K562 (cell line): Measurements from ENCODE around the gene OSCP1. TPM values are rescaled to one million over a fixed set of nuclear protein-coding genes. Genes with fewer than 3 reads are reported as not detected.

Source experiments
- ELF4 ChIP-seq: fragments of 450-650 bp; formaldehyde crosslinking; IDR thresholded peaks from 2 replicates; pipeline ENCODE4 v1.4.0; 2022; ENCODE audit warnings: missing genetic modification characterization
- ETV6 ChIP-seq, 3 experiments: fragments of 150-350 bp in 1 of 3; sonication (generic) in 1 of 3; formaldehyde crosslinking in 1 of 3; IDR thresholded peaks; 2 replicates each; pipeline versions ENCODE4 v1.6.1 to v1.8.0; 2014 to 2022; ENCODE audit warnings: borderline replicate concordance in 2 of 3, low read depth in 2 of 3, antibody characterized with exemption in 1 of 3, low read length in 1 of 3, mild to moderate bottlenecking in 1 of 3, missing genetic modification reagents in 1 of 3
- FOXA3 ChIP-seq, 2 experiments: fragments of 450-650 bp in 1 of 2; sonication (generic) in 1 of 2; formaldehyde crosslinking; IDR thresholded peaks in 1 of 2; conservative IDR thresholded peaks in 1 of 2; 2 replicates each; pipeline versions ENCODE4 v1.4.0 to v1.8.0; 2020 to 2022; ENCODE audit warnings: mild to moderate bottlenecking in 2 of 2, missing genetic modification reagents in 1 of 2
- HNRNPUL1 ChIP-seq: fragments of 200-400 bp; formaldehyde crosslinking; IDR thresholded peaks from 2 replicates; pipeline ENCODE4 v1.6.1; 2017; ENCODE audit warnings: low read length
- NCOA2 ChIP-seq, 2 experiments: fragments of 450-650 bp; IDR thresholded peaks; 2 replicates each; pipeline ENCODE4 v1.6.1; 2018; ENCODE audit warnings: mild to moderate bottlenecking in 2 of 2, moderate library complexity in 1 of 2; ENCODE audit not compliant: partially characterized antibody in 2 of 2
- NFE2 ChIP-seq: IDR thresholded peaks from 2 replicates; pipeline ENCODE4 v1.6.1; 2014; ENCODE audit warnings: antibody characterized with exemption, low read depth
- SNAPC5 ChIP-seq: fragments of 250-450 bp; sonication (Bioruptor Pico); IDR thresholded peaks from 2 replicates; pipeline ENCODE4 v1.8.0; 2021; ENCODE audit warnings: moderate library complexity, mild to moderate bottlenecking, inconsistent platforms
- SNRNP70 ChIP-seq: fragments of 200-400 bp; formaldehyde crosslinking; optimal IDR thresholded peaks from 2 replicates; pipeline ENCODE3; 2017; ENCODE audit warnings: low read depth, low read length
- SREBF1 ChIP-seq: fragments of 150-350 bp; IDR thresholded peaks from 2 replicates; pipeline ENCODE4 v1.6.1; 2014; ENCODE audit warnings: antibody characterized with exemption, low read depth, low read length, borderline replicate concordance
- TFE3 ChIP-seq: fragments of 450-650 bp; formaldehyde crosslinking; IDR thresholded peaks from 2 replicates; pipeline ENCODE4 v1.4.0; 2020; ENCODE audit warnings: mild to moderate bottlenecking, mixed read lengths
- THRB ChIP-seq: fragments of 450-650 bp; formaldehyde crosslinking; conservative IDR thresholded peaks from 2 replicates; pipeline ENCODE4 v1.4.0; 2022; ENCODE audit warnings: mild to moderate bottlenecking, missing genetic modification characterization
- WHSC1 ChIP-seq: IDR thresholded peaks from one replicate; pipeline ENCODE4 v1.6.1; 2012; ENCODE audit warnings: low read length, control low read depth, inconsistent platforms
- ZBTB2 ChIP-seq: fragments of 450-650 bp; IDR thresholded peaks from 2 replicates; pipeline ENCODE4 v1.6.1; 2016; ENCODE audit warnings: antibody characterized with exemption
- ZNF3 ChIP-seq: fragments of 250-450 bp; sonication (Bioruptor Pico); IDR thresholded peaks from 2 replicates; pipeline ENCODE4 v1.5.0; 2021; ENCODE audit warnings: mild to moderate bottlenecking, moderate library complexity
- polyA plus RNA-seq, 8 experiments: library from polyadenylated mRNA; depleted of rRNA in 4 of 8; stranded (reverse) in 5 of 8; unstranded in 3 of 8; fragments of >200 nt; fragmentation: Nextera tagmentation in 2 of 8; fragmentation: Illumina TruSeq in 1 of 8; extraction: Ambion mirVana in 2 of 8; extraction: Trizol in 1 of 8; gene quantifications; 2 replicates each; pipeline versions ENCODE4 v1.2.1 to v1.2.3, GENCODE V29; 2011 to 2014; ENCODE audit warnings: inconsistent platforms in 1 of 8, missing spikeins in 1 of 8
- total RNA-seq, 7 experiments: library from RNA; depleted of rRNA in 6 of 7; stranded (reverse); fragments of >200 nt in 6 of 7; fragmentation: Illumina TruSeq in 2 of 7; extraction: Trizol in 2 of 7; gene quantifications; 2 replicates each; pipeline versions ENCODE4 v1.2.1 to v1.2.3, GENCODE V29; 2011 to 2021; ENCODE audit warnings: low replicate concordance in 1 of 7

The OSCP1 gene
- total and polyA plus RNA-seq, 9 of the 15 experiments (the other 6 are each of a cell fraction or from before 2014, with no cell fraction given) = 0.15 to 0.40 (median 0.33) TPM; not detected in 5

GRCh38 chr1:36406440-36406839, 43.8 kb downstream of the OSCP1 start (continued):
- TF ChIP-seq ETV6 (IDR thresholded peaks at IDR 0.05; ENCODE audit: borderline replicate concordance in 1 of 2, low read depth in 2 of 2, low read length in 1 of 2) (peak; percentile 50 to 63; a peak in 1 of 4 replicates), ETV6 (CRISPR knock-in tag; IDR thresholded peaks at IDR 0.05; ENCODE audit: borderline replicate concordance) (no peak), SNRNP70 (no peak), THRB (CRISPR knock-in tag) (0 out of 2 replicates have a peak, but pooled peaks have one; percentile 40), FOXA3 (CRISPR knock-in tag; conservative IDR thresholded peaks at IDR 0.05 in 1 of 2, IDR thresholded peaks at IDR 0.05 in 1 of 2) (no peak), NFE2 (no peak), ELF4 (CRISPR knock-in tag) (peak; percentile 82; the same call in 1 of the 2 replicates), ZBTB2 (no peak), SNAPC5 (CRISPR knock-in tag) (no peak), WHSC1 (no peak), ZNF3 (CRISPR knock-in tag) (no peak), HNRNPUL1 (no peak), NCOA2 (IDR thresholded peaks at IDR 0.05; ENCODE audit: partially characterized antibody in 2 of 2) (no peak), TFE3 (CRISPR knock-in tag) (no peak), SREBF1 (no peak)
